K562 (cell line): ENCODE data around the gene RNF4.

Source experiments
- CHD4 ChIP-seq: fragments of 200-600 bp; sonication (generic); IDR thresholded peaks from 3 replicates; pipeline ENCODE4 v1.6.1; 2012; ENCODE audit warnings: low read depth, mild to moderate bottlenecking, mixed read lengths, low read length, inconsistent platforms; ENCODE audit not compliant: insufficient read depth, insufficient replicate concordance, poor library complexity, severe bottlenecking
- ETV1 ChIP-seq: fragments of 450-650 bp; conservative IDR thresholded peaks from 2 replicates; pipeline ENCODE4 v1.6.1; 2016; ENCODE audit warnings: missing genetic modification characterization, control low read depth, low read depth, missing compliant biosample characterization
- HDGF ChIP-seq: fragments of 450-650 bp; IDR thresholded peaks from 2 replicates; pipeline ENCODE4 v1.6.1; 2016
- TF ChIP-seq, protein P1 (sequence below), 2 experiments: fragments of 450-650 bp; formaldehyde crosslinking in 1 of 2; IDR thresholded peaks; 2 replicates each; pipeline versions ENCODE4 v1.4.0 to v1.6.1; 2014 to 2020; ENCODE audit warnings: mild to moderate bottlenecking in 2 of 2, borderline replicate concordance in 1 of 2, low read depth in 1 of 2

DNA sequence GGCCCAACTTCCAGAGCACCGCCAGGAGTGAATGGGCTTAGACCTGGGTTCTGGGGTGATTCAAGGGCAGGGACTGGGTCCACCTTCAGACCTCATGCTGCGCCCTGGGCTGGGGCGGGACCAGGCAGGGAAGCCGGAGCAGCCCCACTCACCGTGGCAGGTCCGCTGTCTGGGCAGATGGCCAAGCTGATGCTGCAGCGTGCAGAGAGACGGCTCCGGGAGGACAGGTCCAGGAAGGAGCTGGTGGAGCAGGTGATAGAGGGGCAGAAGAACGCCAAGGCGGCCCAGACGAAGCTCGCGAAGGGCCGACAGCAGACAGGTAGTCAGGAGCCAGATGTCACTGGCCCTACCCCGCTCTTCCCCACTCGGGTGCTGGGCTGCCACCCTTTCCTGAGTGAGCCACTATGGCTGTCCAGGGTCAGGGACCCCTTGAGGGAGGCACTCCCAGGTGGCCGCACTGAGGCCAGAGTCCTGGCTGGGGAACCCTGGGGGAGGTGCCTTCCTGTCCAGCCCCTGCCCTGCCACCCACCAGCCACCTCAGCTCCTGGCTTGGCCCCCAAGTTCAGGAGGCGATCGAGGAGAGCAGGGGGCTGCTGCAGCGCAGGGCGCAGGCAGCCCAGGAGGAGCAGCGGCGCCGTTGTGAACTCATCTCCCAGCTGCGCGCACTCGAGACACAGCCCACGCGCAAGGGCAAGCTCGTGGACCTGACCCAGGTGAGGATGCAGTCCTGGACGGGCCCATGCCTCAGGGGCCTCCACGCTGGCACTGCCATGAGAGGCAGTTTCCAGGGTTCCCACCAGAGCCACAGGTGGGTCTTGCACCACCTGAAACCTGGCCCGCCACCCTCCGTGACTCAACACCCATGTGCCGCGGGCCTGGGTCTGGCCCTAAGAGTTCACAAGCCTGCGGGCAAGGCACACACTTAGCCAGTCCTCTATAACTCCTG lies 10.1 kb upstream of the RNF4 start:
- no peak for TF ChIP-seq HDGF
- no peak for TF ChIP-seq ETV1 (tag)
- TF ChIP-seq, protein P1, sequence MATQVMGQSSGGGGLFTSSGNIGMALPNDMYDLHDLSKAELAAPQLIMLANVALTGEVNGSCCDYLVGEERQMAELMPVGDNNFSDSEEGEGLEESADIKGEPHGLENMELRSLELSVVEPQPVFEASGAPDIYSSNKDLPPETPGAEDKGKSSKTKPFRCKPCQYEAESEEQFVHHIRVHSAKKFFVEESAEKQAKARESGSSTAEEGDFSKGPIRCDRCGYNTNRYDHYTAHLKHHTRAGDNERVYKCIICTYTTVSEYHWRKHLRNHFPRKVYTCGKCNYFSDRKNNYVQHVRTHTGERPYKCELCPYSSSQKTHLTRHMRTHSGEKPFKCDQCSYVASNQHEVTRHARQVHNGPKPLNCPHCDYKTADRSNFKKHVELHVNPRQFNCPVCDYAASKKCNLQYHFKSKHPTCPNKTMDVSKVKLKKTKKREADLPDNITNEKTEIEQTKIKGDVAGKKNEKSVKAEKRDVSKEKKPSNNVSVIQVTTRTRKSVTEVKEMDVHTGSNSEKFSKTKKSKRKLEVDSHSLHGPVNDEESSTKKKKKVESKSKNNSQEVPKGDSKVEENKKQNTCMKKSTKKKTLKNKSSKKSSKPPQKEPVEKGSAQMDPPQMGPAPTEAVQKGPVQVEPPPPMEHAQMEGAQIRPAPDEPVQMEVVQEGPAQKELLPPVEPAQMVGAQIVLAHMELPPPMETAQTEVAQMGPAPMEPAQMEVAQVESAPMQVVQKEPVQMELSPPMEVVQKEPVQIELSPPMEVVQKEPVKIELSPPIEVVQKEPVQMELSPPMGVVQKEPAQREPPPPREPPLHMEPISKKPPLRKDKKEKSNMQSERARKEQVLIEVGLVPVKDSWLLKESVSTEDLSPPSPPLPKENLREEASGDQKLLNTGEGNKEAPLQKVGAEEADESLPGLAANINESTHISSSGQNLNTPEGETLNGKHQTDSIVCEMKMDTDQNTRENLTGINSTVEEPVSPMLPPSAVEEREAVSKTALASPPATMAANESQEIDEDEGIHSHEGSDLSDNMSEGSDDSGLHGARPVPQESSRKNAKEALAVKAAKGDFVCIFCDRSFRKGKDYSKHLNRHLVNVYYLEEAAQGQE (IDR thresholded peaks at IDR 0.05; ENCODE audit: borderline replicate concordance) = no peak
- TF ChIP-seq, protein P1 (CRISPR knock-in tag; IDR thresholded peaks at IDR 0.05; ENCODE audit: low read depth) = no peak
- TF ChIP-seq CHD4 = no peak
